NCI-H82 (cell line): ENCODE data around the gene DMRTA1.
"Not testable (repeated sequence)": the region's sequence is repeated elsewhere in the genome, so short reads cannot be mapped to it uniquely, and the experiment has no call there.

Source experiments
- DNase-seq: peaks from one replicate; lab custom pipeline; 2025; lab: John Stamatoyannopoulos, UW

DMRTA1 gene

DNA sequence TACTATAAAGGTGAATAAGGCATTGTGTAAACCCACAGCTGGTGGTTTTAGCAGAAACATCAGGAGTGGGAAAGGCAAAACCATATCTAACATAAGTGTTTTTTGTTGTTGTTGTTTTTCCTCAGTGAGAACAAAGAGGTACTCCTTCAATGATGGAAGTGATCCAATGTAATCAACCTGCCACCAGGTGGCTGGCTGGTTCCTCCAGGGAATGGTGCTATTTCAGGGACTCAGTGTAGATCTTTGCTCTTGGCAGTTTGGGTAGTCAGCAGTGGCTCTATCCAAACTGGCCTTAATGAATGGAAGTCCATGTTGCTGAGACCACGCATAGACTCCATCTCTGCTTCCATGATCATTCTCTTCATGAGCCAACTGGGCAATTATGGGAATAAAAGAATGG, 10.8 kb downstream of the DMRTA1 start:
- peak; percentile 7 for DNase-seq

DNA sequence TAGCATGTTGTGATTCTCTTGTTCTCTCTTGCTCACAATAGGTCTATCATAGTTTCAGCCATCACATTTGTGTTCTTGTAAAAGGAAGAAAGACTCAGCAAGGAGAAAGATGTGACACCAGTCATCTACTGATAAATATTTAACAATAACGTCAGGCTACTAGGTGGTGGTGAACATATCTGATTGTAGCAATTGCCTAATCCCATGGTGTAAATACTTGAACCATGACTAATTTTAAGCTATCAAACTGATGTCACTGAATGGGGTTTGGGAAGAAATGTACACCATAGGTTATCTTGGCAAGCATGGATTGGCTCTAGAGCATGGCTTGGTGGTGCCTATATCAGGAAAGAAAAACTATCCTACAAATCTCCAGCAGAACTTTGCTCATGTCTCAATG, 16.6 kb downstream of the DMRTA1 start:
- DNase-seq = no peak

DNA sequence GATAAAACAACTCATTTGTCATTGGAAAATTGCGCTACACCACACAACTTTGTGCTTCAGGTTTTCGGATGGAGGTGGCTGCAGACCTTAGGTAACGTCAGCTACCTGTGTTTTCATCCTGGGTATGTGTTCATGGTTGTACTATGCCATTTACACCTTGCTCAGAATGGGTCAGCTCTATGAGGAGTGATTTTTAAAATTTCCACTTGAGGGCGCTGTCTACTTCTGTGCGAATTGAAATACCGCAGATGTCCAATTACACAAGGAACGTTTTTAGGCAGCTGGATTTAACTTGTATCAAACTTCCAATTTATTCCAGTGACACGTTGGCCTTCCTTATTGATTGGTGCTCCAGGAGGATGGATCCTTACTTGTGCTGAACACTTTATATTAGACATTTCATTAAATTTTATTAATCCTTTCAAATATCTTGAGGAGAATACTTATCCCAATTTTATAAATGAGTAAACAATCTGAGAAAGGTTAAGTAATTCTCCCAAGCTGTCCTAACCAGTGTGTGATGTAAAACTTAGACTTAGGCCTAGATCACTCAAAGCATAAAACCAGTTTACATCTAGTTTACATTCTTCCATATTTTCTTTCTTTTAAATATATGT, 23.4 kb downstream of the DMRTA1 start:
- DNase-seq = peak; percentile 79

DNA sequence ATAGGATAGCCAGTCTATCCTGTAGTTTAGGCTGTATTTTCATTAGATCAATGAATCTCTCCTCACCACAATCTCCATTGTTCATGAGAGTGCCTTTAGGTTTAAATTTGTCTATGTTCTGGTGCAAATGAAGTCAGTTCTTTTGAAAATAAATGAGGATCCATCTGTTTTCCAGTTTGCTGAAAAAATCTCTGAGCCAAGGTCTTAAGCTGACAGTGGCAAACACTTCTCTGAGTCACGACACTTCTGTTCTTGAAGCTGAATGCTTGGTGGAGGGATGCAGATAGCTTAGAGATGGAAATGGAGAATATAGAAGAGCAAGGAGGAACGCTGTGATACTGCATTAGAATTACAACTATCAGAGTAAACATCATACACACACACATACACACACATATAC, 34.9 kb downstream of the DMRTA1 start:
- no peak for DNase-seq

DNA sequence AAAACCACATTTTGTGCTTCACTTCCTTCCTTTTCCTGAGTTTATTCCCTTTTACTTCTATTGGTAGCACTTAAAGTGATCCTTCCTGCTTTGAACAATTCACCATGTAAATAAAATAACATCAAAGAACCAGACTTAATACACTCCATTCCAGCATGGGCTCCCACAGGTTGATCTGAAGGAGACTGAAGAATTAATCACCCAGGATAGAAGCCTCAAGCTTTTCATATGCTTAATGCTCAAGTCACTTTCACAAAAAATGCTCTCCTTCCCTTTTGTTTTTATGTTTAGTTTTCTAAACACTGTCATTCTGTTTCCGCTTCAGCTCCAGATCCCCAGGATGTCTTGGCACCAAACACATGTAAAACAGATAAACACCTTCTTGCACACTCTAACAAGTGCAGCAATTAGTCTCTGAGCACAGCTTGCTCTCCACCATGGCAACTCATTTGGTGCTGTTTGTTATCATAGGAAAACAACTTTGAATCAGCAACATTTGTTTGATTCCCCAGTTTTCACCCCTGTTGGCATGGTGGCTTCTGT, 37.0 kb downstream of the DMRTA1 start:
- no peak for DNase-seq

DNA sequence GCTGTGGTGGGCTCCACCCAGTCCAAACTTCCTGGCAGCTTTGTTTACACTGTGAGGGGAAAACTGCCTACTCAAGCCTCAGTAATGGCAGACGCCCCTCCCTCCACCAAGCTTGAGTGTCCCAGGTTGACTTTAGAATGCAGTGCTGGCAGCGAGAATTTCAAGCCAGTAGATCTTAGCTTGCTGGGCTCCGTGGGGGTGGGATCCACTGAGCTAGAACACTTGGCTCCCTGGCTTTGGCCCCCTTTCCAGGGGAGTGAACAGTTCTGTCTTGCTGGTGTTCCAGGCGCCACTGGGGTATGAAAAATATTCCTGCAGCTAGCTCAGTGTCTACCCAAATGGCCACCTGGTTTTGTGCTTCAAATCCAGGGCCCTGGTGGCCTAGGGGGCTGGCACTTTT, 49.6 kb downstream of the DMRTA1 start:
- not testable (repeated sequence) for DNase-seq
